GM18507 (cell line): ENCODE results near the gene SFRP2.

Experiments used
- DNase-seq: peaks from one replicate; pipeline ENCODE4 v3.0.0; 2011; ENCODE audit warnings: low read depth; ENCODE audit not compliant: insufficient read length; ENCODE audit errors: extremely low spot score
- FAIRE-seq: peaks from 2 replicates; lab custom pipeline; 2011; peaks lifted over from hg19 to GRCh38; lab: Jason Lieb, UNC

SFRP2 gene

GRCh38 chr4:153778383-153778782 is 10.5 kb downstream of the SFRP2 start:
- FAIRE-seq (no peak), DNase-seq (no peak)

GRCh38 chr4:153777421-153777820 is 11.5 kb downstream of the SFRP2 start:
- no peak for FAIRE-seq
- no peak for DNase-seq

GRCh38 chr4:153776601-153777000 is 12.3 kb downstream of the SFRP2 start:
- DNase-seq (no peak), FAIRE-seq (no peak)

GRCh38 chr4:153773236-153773690 is 15.6 kb downstream of the SFRP2 start:
- FAIRE-seq = no peak

GRCh38 chr4:153771046-153771445 is 17.8 kb downstream of the SFRP2 start:
- FAIRE-seq = no peak
- no peak for DNase-seq

More at GRCh38 chr4:153773236-153773690, 15.6 kb downstream of the SFRP2 start:
- DNase-seq = no peak

GRCh38 chr4:153766758-153767157 is 22.1 kb downstream of the SFRP2 start:
- DNase-seq = no peak
- FAIRE-seq = no peak

- FAIRE-seq = no peak
Measured at GRCh38 chr4:153765894-153766293, 23.0 kb downstream of the SFRP2 start.

GRCh38 chr4:153764601-153765368 is 24.1 kb downstream of the SFRP2 start:
- no peak for DNase-seq
- no peak for FAIRE-seq

More at GRCh38 chr4:153765894-153766293, 23.0 kb downstream of the SFRP2 start:
- DNase-seq = no peak

- FAIRE-seq = no peak
Measured at GRCh38 chr4:153763404-153763803, 25.5 kb downstream of the SFRP2 start.

GRCh38 chr4:153759407-153760316 is 29.2 kb downstream of the SFRP2 start, which contains the start of gene RNF175:
RNF175 (minus strand) TSS chr4:153760024; CDS start chr4:153759862, 162 bp downstream.
- FAIRE-seq (no peak), DNase-seq (no peak)

More at GRCh38 chr4:153763404-153763803, 25.5 kb downstream of the SFRP2 start:
- no peak for DNase-seq

GRCh38 chr4:153758688-153759406 is 30.0 kb downstream of the SFRP2 start:
- no peak for FAIRE-seq
- DNase-seq = no peak

- DNase-seq (no peak), FAIRE-seq (no peak)
Measured at GRCh38 chr4:153758136-153758535, 30.7 kb downstream of the SFRP2 start.

GRCh38 chr4:153757407-153757806 is 31.5 kb downstream of the SFRP2 start:
- DNase-seq (no peak), FAIRE-seq (no peak)

- no peak for FAIRE-seq
- no peak for DNase-seq
Measured at GRCh38 chr4:153755186-153755585, 33.7 kb downstream of the SFRP2 start.

- FAIRE-seq (peak; percentile 71), DNase-seq (peak; percentile 44)
Measured at GRCh38 chr4:153750197-153750817, 38.6 kb downstream of the SFRP2 start.

GRCh38 chr4:153748378-153748777 is 40.5 kb downstream of the SFRP2 start:
- no peak for FAIRE-seq
- no peak for DNase-seq

- DNase-seq (no peak), FAIRE-seq (no peak)
Measured at GRCh38 chr4:153747406-153747955, 41.4 kb downstream of the SFRP2 start.

GRCh38 chr4:153745651-153746050 is 43.2 kb downstream of the SFRP2 start:
- DNase-seq (no peak), FAIRE-seq (no peak)

- no peak for FAIRE-seq
Measured at GRCh38 chr4:153741541-153741940, 47.3 kb downstream of the SFRP2 start.

More at GRCh38 chr4:153741541-153741940, 47.3 kb downstream of the SFRP2 start:
- DNase-seq = no peak
